K562 (cell line): ENCODE data around the gene BBX. TPM values are rescaled to one million over a fixed set of nuclear protein-coding genes. Genes with fewer than 3 reads are reported as not detected.

Experiments used
- ATAC-seq: fragments of 200-7000 bp; cut with Tn5 transposase; 3 replicates; pipeline ENCODE4 v1.9.1; 2020; ENCODE audit warnings: moderate library complexity
- BruUV-seq: library from RNA; stranded (reverse); fragments of 400-500 nt; replicated peaks from 2 replicates; lab custom pipeline; 2021; lab: Mats Ljungman, UMichigan
- CTCF ChIA-PET: fragments of 300-600 bp; formaldehyde crosslinking; extraction: SDS; loops from one replicate; lab custom pipeline; 2021; ENCODE audit warnings: low intra/inter-chr PET ratio; lab: Yijun Ruan, JAX
- POLR2A ChIA-PET: fragments of 300-600, 350-650 bp; sonication (Branson Sonifier 250); formaldehyde crosslinking; extraction: SDS; loops from one replicate; lab custom pipeline; 2021; ENCODE audit warnings: antibody characterized with exemption, inconsistent platforms; lab: Yijun Ruan, JAX
- DNase-seq, 4 experiments: peaks; one replicate each; pipeline versions ENCODE4 v3.0.0 to v3.0.0-alpha.2; 2011 to 2018; ENCODE audit warnings: low spot score in 3 of 4, mixed read lengths in 3 of 4; ENCODE audit errors: extremely low read depth in 1 of 4
- FAIRE-seq: peaks from 2 replicates; lab custom pipeline; 2011; peaks lifted over from hg19 to GRCh38; lab: Jason Lieb, UNC
- H2AFZ ChIP-seq: 2 replicates; pipeline ENCODE4 v1.6.0; 2011; ENCODE audit warnings: low read depth, low read length, control low read depth, inconsistent platforms
- H3K27ac ChIP-seq: fragments of 200-600 bp; 3 replicates; pipeline ENCODE4 v1.8.0; 2011; ENCODE audit warnings: low read depth, mild to moderate bottlenecking, control low read depth, inconsistent platforms, low read length, moderate library complexity, mixed read lengths; ENCODE audit errors: extremely low read depth
- H3K27me3 ChIP-seq, 2 experiments: fragments of 300-600 bp in 1 of 2; 2 replicates in 1 of 2; 3 replicates in 1 of 2; pipeline versions ENCODE4 v1.6.0 to v1.8.0; 2011; ENCODE audit warnings: inconsistent platforms in 2 of 2, low read length in 2 of 2, mild to moderate bottlenecking in 1 of 2, mixed read lengths in 1 of 2, moderate library complexity in 1 of 2; ENCODE audit not compliant: control insufficient read depth in 2 of 2, insufficient read depth in 2 of 2
- H3K36me3 ChIP-seq: fragments of 300-600 bp; 3 replicates; pipeline ENCODE4 v1.8.0; 2011; ENCODE audit warnings: mild to moderate bottlenecking, low read length, inconsistent platforms; ENCODE audit not compliant: control insufficient read depth, insufficient read depth
- H3K4me1 ChIP-seq, 2 experiments: fragments of 200-600 bp in 1 of 2; replicated peaks in 1 of 2; 2 replicates in 1 of 2; 3 replicates in 1 of 2; pipeline versions ENCODE4 v1.5.1 to v1.8.0; 2011; ENCODE audit warnings: inconsistent platforms in 2 of 2, low read length in 2 of 2, mild to moderate bottlenecking in 1 of 2, mixed read lengths in 1 of 2, moderate library complexity in 1 of 2; ENCODE audit not compliant: control insufficient read depth in 2 of 2, insufficient read depth in 2 of 2
- H3K4me2 ChIP-seq: 2 replicates; pipeline ENCODE4 v1.6.1; 2011; ENCODE audit warnings: low read length, control low read depth, inconsistent platforms, mixed read lengths; ENCODE audit not compliant: insufficient read depth
- H3K4me3 ChIP-seq: fragments of 200-600 bp; sonication (generic), shearing (Covaris generic); 2 replicates; pipeline ENCODE4 v1.5.1; 2016; ENCODE audit warnings: control low read depth, inconsistent platforms
- H3K79me2 ChIP-seq: fragments of 200-600 bp; 3 replicates; pipeline ENCODE4 v1.8.0; 2011; ENCODE audit warnings: low read length, inconsistent platforms; ENCODE audit not compliant: control insufficient read depth, insufficient read depth
- H3K9ac ChIP-seq, 2 experiments: 2 replicates each; pipeline versions ENCODE4 v1.6.0 to v1.6.1; 2011; ENCODE audit warnings: low read depth in 2 of 2, low read length in 2 of 2, control low read depth in 1 of 2, inconsistent platforms in 1 of 2, mild to moderate bottlenecking in 1 of 2, mixed read lengths in 1 of 2; ENCODE audit not compliant: insufficient read depth in 1 of 2
- H3K9me1 ChIP-seq: one replicate; pipeline ENCODE4 v1.6.0; 2011; ENCODE audit warnings: inconsistent platforms, mild to moderate bottlenecking, low read length, moderate library complexity; ENCODE audit not compliant: control insufficient read depth, insufficient read depth
- H3K9me3 ChIP-seq: replicated peaks from 2 replicates; pipeline ENCODE4 v1.5.1; 2011; ENCODE audit warnings: low read depth, low read length, inconsistent platforms; ENCODE audit not compliant: control insufficient read depth, insufficient read depth
- H4K20me1 ChIP-seq: replicated peaks from 2 replicates; pipeline ENCODE4 v1.6.1; 2011; ENCODE audit warnings: low read length, inconsistent platforms, mixed read lengths; ENCODE audit not compliant: control insufficient read depth, insufficient read depth
- CHCHD3 ChIP-seq: fragments of 250-450 bp; sonication (Bioruptor Pico); IDR thresholded peaks from 2 replicates; pipeline ENCODE4 v2.1.2; 2022; ENCODE audit warnings: mild to moderate bottlenecking
- CREM ChIP-seq: IDR thresholded peaks from 2 replicates; pipeline ENCODE4 v1.6.1; 2014; ENCODE audit warnings: antibody characterized with exemption, low read depth
- ELK3 ChIP-seq: fragments of 450-650 bp; formaldehyde crosslinking; IDR thresholded peaks from 2 replicates; pipeline ENCODE4 v1.4.0; 2020; ENCODE audit warnings: mild to moderate bottlenecking
- EWSR1 ChIP-seq: fragments of 450-650 bp; IDR thresholded peaks from 2 replicates; pipeline ENCODE4 v1.6.1; 2018; ENCODE audit warnings: borderline replicate concordance, mild to moderate bottlenecking, low read depth, moderate library complexity; ENCODE audit not compliant: partially characterized antibody
- MAZ ChIP-seq, 2 experiments: fragments of 450-650 bp in 1 of 2; sonication (generic) in 1 of 2; formaldehyde crosslinking; IDR thresholded peaks in 1 of 2; conservative IDR thresholded peaks in 1 of 2; 2 replicates each; pipeline versions ENCODE4 v1.4.0 to v1.5.0; 2020; ENCODE audit warnings: mild to moderate bottlenecking in 1 of 2, missing genetic modification reagents in 1 of 2
- NBN ChIP-seq: fragments of 450-650 bp; IDR thresholded peaks from 2 replicates; pipeline ENCODE4 v1.6.1; 2016; ENCODE audit warnings: low read depth, mild to moderate bottlenecking
- NELFE ChIP-seq: IDR thresholded peaks from 2 replicates; pipeline ENCODE4 v1.6.1; 2011; ENCODE audit warnings: mild to moderate bottlenecking; ENCODE audit not compliant: insufficient read depth, insufficient read length
- PCBP2 ChIP-seq: fragments of 200-400 bp; formaldehyde crosslinking; IDR thresholded peaks from 2 replicates; pipeline ENCODE4 v1.6.1; 2018; ENCODE audit warnings: low read length, low read depth, mild to moderate bottlenecking, moderate library complexity; ENCODE audit not compliant: poor library complexity, severe bottlenecking
- PPARD ChIP-seq: fragments of 250-450 bp; sonication (Bioruptor Pico); IDR thresholded peaks from 2 replicates; pipeline ENCODE4 v1.8.0; 2022; ENCODE audit warnings: inconsistent platforms, mild to moderate bottlenecking, moderate library complexity
- PREB ChIP-seq: sonication (generic); formaldehyde crosslinking; IDR thresholded peaks from 2 replicates; pipeline ENCODE4 v1.8.1; 2023; ENCODE audit warnings: mild to moderate bottlenecking, missing genetic modification reagents
- RFX1 ChIP-seq: fragments of 450-650 bp; IDR thresholded peaks from 2 replicates; pipeline ENCODE4 v1.6.1; 2016; ENCODE audit warnings: mild to moderate bottlenecking, moderate library complexity
- TAF9B ChIP-seq: fragments of 450-650 bp; IDR thresholded peaks from 2 replicates; pipeline ENCODE4 v1.6.1; 2018; ENCODE audit warnings: mild to moderate bottlenecking; ENCODE audit not compliant: partially characterized antibody
- U2AF2 ChIP-seq: fragments of 200-400 bp; formaldehyde crosslinking; optimal IDR thresholded peaks from 2 replicates; pipeline ENCODE3; 2017; ENCODE audit warnings: low read depth, mild to moderate bottlenecking, low read length
- ZKSCAN3 ChIP-seq: fragments of 250-450 bp; sonication (Bioruptor Pico); IDR thresholded peaks from 2 replicates; pipeline ENCODE4 v1.4.0; 2020
- ZNF217 ChIP-seq: sonication (generic); formaldehyde crosslinking; IDR thresholded peaks from 2 replicates; pipeline ENCODE4 v1.8.0; 2022; ENCODE audit warnings: mild to moderate bottlenecking, missing genetic modification reagents
- ZNF644 ChIP-seq: fragments of 200-800 bp; sonication (Bioruptor generic); IDR thresholded peaks from 2 replicates; pipeline ENCODE4 v1.6.1; 2016; ENCODE audit warnings: low read depth, missing genetic modification characterization, missing compliant biosample characterization
- WGBS: fragments of 100-300 bp; shearing (Covaris generic); methylation state at CpG from one replicate; pipeline ENCODE4 v1.1.6; 2016; ENCODE audit warnings: low coverage, mixed read lengths; ENCODE audit not compliant: insufficient coverage; ENCODE audit errors: missing lambda C conversion rate; 5-methylcytosine and 5-hydroxymethylcytosine counted together
- in situ Hi-C: fragments of 300-500 bp; cut with MboI; formaldehyde crosslinking; loops from 4 replicates; pipeline ENCODE4 v1.15.0; 2018; ENCODE audit warnings: inconsistent platforms, mixed read lengths
- intact Hi-C: fragments of 100-400 bp; cut with micrococcal nuclease; formaldehyde crosslinking; loops from 2 replicates; pipeline ENCODE4 v1.14.2; 2022
- polyA plus RNA-seq, 8 experiments: library from polyadenylated mRNA; depleted of rRNA in 4 of 8; stranded (reverse) in 5 of 8; unstranded in 3 of 8; fragments of >200 nt; fragmentation: Nextera tagmentation in 2 of 8; fragmentation: Illumina TruSeq in 1 of 8; extraction: Ambion mirVana in 2 of 8; extraction: Trizol in 1 of 8; gene quantifications; 2 replicates each; pipeline versions ENCODE4 v1.2.1 to v1.2.3, GENCODE V29; 2011 to 2014; ENCODE audit warnings: inconsistent platforms in 1 of 8, missing spikeins in 1 of 8
- total RNA-seq, 7 experiments: library from RNA; depleted of rRNA in 6 of 7; stranded (reverse); fragments of >200 nt in 6 of 7; fragmentation: Illumina TruSeq in 2 of 7; extraction: Trizol in 2 of 7; gene quantifications; 2 replicates each; pipeline versions ENCODE4 v1.2.1 to v1.2.3, GENCODE V29; 2011 to 2021; ENCODE audit warnings: low replicate concordance in 1 of 7

Gene BBX
- total and polyA plus RNA-seq, 9 of the 15 experiments (the other 6 are each of a cell fraction or from before 2014, with no cell fraction given), result 4.9 to 19.5 (median 11.8) TPM

- Histone ChIP-seq H3K4me3 (no peak overlapping the region), H3K9ac (no peak overlapping the region), H2AFZ (no peak overlapping the region), H3K79me2 (no peaks in the 10 kb centered on the region), H3K9me3 (no peaks in the 10 kb centered on the region), H3K27ac (no peak overlapping the region), H3K9me1 (no peaks in the 10 kb centered on the region), H3K4me2 (no peak overlapping the region), H4K20me1 (no peaks in the 10 kb centered on the region), H3K4me1 (no peaks in the 10 kb centered on the region), H3K27me3 (no peaks in the 10 kb centered on the region), H3K36me3 (no peaks in the 10 kb centered on the region)
- 60% methylated on average over 1 of the region's 1 CpG for WGBS
- ChIA-PET CTCF (no interaction called here), POLR2A (interaction anchor here (0.6 kb wide), 1 partner anchor 179 kb away, joined by 3 read pairs; no protein-coding TSS in a partner anchor)
- ATAC-seq (no peak), FAIRE-seq (no peak), DNase-seq (no peak)
- intact Hi-C loops (no loop called here), in situ Hi-C loops (no loop called here)
- TF ChIP-seq NELFE (no peak), MAZ (CRISPR knock-in tag; conservative IDR thresholded peaks at IDR 0.05 in 1 of 2, IDR thresholded peaks at IDR 0.05 in 1 of 2) (no peak), U2AF2 (no peak), ZNF644 (tag) (no peak), TAF9B (no peak), RFX1 (no peak), ZNF217 (CRISPR knock-in tag) (no peak), NBN (no peak), PCBP2 (no peak), ZKSCAN3 (no peak), EWSR1 (no peak), PREB (CRISPR knock-in tag) (no peak), CHCHD3 (CRISPR knock-in tag) (no peak), ELK3 (no peak), CREM (no peak), PPARD (CRISPR knock-in tag) (no peak)
- BruUV-seq, result no TSS peak
Measured at GRCh38 chr3:107560166-107560565, 37.4 kb downstream of the BBX start.
